Measurements from ENCODE around the gene LRRC1. TPM values are rescaled to one million over a fixed set of nuclear protein-coding genes. Genes with fewer than 3 reads are reported as not detected.

LRRC1 gene
- total and polyA plus RNA-seq, 9 donors: 6.4 to 11.7 (median 8.0) TPM

GRCh38 chr6:53825532-53826321 lies 30.9 kb downstream of the LRRC1 start:
- no peak overlapping the region for H3K27ac ChIP-seq (ENCODE audit: low read length)
- H3K4me1 ChIP-seq (ENCODE audit: control insufficient read depth, insufficient read depth, low read length): peaks cover 6% of the 10 kb centered on the region
- no peaks in the 10 kb centered on the region for H3K36me3 ChIP-seq (ENCODE audit: control insufficient read depth, insufficient read depth, low read length)
- no peak for DNase-seq
- no peaks in the 10 kb centered on the region for H3K9me3 ChIP-seq (replicated peaks; ENCODE audit: control insufficient read depth, low read depth, low read length)
- 94% methylated on average over 4 of the region's 7 CpGs for WGBS (ENCODE audit: insufficient coverage)
- H3K27me3 ChIP-seq (ENCODE audit: control insufficient read depth, insufficient read depth, low read length): no peaks in the 10 kb centered on the region
- H3K4me3 ChIP-seq (ENCODE audit: low read length): no peak overlapping the region

DNA sequence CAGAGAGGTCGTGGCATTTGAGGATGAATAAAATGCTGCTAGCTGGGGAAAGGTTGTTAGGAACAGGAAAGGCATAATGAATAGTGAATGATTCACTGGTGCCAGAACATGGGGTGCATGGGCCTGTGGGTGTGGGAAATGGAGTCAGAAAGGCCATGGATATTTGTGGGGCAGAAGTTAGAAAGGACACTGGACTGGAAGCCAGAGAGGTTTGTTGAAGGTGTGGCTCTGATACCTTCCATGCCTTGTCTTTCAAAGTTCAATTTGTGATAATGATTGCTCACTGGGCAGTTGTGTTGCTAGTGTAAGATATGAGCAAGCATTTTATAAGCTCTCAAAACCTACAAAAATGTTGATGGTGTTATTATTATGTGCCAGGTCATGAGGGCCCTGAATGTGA lies 32.7 kb downstream of the LRRC1 start:
- no peak for DNase-seq
- Histone ChIP-seq H3K4me3 (ENCODE audit: low read length) (no peak overlapping the region), H3K9me3 (replicated peaks; ENCODE audit: control insufficient read depth, low read depth, low read length) (no peaks in the 10 kb centered on the region), H3K27ac (ENCODE audit: low read length) (no peak overlapping the region), H3K4me1 (ENCODE audit: control insufficient read depth, insufficient read depth, low read length) (peaks cover 3% of the 10 kb centered on the region), H3K36me3 (ENCODE audit: control insufficient read depth, insufficient read depth, low read length) (no peaks in the 10 kb centered on the region), H3K27me3 (ENCODE audit: control insufficient read depth, insufficient read depth, low read length) (no peaks in the 10 kb centered on the region)
- WGBS (ENCODE audit: insufficient coverage): 58% methylated on average over 1 of the region's 1 CpG

DNA sequence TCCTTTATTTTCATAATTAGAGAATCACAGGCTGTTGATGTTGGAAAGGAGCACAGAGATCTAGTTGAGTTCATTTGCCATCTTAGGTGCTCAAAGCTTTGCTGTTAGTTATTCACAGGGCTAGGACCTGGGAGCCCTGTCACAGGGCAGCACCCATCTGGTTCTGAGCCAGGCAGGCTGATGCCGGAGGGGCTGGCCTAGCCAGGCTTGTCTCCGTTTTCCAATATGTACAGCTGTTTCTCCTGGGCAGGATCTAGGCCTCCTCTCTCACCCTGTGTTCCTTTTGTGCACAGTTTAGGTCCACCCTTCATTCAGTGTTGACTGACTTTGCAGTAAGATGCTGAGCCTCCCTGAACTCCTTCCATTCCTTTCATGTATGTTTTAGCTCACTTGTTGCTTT lies 33.4 kb downstream of the LRRC1 start:
- no peak for DNase-seq
- Histone ChIP-seq H3K36me3 (ENCODE audit: control insufficient read depth, insufficient read depth, low read length) (no peaks in the 10 kb centered on the region), H3K4me3 (ENCODE audit: low read length) (no peak overlapping the region), H3K27me3 (ENCODE audit: control insufficient read depth, insufficient read depth, low read length) (no peaks in the 10 kb centered on the region), H3K27ac (ENCODE audit: low read length) (no peak overlapping the region), H3K4me1 (ENCODE audit: control insufficient read depth, insufficient read depth, low read length) (no peaks in the 10 kb centered on the region), H3K9me3 (replicated peaks; ENCODE audit: control insufficient read depth, low read depth, low read length) (no peaks in the 10 kb centered on the region)
- 68% methylated on average over 2 of the region's 2 CpGs for WGBS (ENCODE audit: insufficient coverage)

DNA sequence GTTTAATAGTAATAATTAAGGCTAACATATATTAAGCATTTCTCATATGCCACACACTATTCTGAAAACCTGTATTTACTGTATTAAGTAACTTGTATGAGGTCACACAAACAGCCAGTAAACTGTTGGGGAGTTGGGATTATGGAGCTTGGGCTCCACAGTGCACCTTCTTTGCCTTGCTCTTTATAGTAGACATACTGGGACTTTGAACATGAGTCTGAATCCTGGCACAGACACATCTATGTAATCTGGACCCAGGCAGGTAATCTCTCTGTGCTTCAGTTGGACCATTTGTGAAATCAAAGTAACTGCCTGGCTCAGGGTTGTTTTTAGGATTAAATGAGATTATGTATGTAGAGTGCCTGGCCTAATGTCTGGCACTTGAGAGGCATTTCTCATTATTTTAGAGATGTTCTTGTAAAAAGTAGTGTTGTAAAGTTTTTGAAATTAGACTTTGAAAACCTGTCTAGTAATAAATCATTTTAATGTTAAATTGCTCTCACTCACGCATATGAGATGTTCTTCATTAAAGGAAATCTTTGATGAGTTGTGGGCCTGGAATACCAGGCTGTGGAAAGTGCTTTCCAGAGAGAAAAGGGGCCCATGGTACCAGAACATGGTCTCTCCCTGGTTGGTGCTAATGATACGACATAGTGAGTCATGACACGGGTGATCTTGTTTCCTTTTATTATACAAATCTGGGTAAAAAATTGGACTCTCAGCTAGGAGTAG lies 34.3 kb downstream of the LRRC1 start:
- no peaks in the 10 kb centered on the region for H3K9me3 ChIP-seq (replicated peaks; ENCODE audit: control insufficient read depth, low read depth, low read length)
- no CpG with 5 or more reads among the region's 3 CpGs for WGBS (ENCODE audit: insufficient coverage)
- no peaks in the 10 kb centered on the region for H3K36me3 ChIP-seq (ENCODE audit: control insufficient read depth, insufficient read depth, low read length)
- no peaks in the 10 kb centered on the region for H3K27me3 ChIP-seq (ENCODE audit: control insufficient read depth, insufficient read depth, low read length)
- H3K4me3 ChIP-seq (ENCODE audit: low read length): no peak overlapping the region
- DNase-seq: no peak
- H3K27ac ChIP-seq (ENCODE audit: low read length): no peak overlapping the region
- no peaks in the 10 kb centered on the region for H3K4me1 ChIP-seq (ENCODE audit: control insufficient read depth, insufficient read depth, low read length)

DNA sequence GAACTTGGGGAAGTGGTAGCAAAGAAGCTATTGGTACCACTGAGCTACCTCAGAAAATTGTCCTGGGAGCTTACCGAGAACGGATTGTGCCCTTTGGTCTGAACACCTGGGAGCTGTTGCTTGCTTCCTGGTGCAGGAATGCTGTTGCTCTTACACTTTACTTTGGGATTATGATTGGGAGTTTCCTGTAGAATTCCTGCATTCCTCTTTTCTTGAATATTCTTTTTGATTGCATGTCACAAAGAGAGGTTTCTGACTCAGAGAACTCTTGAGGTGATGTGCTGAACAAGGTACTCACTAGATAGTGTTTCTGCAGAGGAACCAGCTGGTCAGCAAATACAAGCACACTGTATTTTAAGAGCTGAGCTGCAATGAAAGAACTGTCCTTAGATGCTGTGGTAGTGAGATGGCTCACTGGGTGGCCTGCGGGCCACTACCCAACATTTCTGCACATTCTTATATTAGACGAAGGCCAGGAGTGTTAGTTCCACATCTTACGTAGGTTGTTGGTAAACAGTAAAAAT lies 35.0 kb downstream of the LRRC1 start:
- WGBS (ENCODE audit: insufficient coverage): 55% methylated on average over 2 of the region's 5 CpGs
- Histone ChIP-seq H3K4me3 (ENCODE audit: low read length) (no peak overlapping the region), H3K4me1 (ENCODE audit: control insufficient read depth, insufficient read depth, low read length) (no peaks in the 10 kb centered on the region), H3K27ac (ENCODE audit: low read length) (peak overlapping the region; percentile 65), H3K36me3 (ENCODE audit: control insufficient read depth, insufficient read depth, low read length) (no peaks in the 10 kb centered on the region), H3K27me3 (ENCODE audit: control insufficient read depth, insufficient read depth, low read length) (no peaks in the 10 kb centered on the region), H3K9me3 (replicated peaks; ENCODE audit: control insufficient read depth, low read depth, low read length) (no peaks in the 10 kb centered on the region)
- peak; percentile 22 for DNase-seq

- no CpG with 5 or more reads among the region's 1 CpG for WGBS (ENCODE audit: insufficient coverage)
- Histone ChIP-seq H3K4me1 (ENCODE audit: control insufficient read depth, insufficient read depth, low read length) (no peaks in the 10 kb centered on the region), H3K36me3 (ENCODE audit: control insufficient read depth, insufficient read depth, low read length) (no peaks in the 10 kb centered on the region), H3K27me3 (ENCODE audit: control insufficient read depth, insufficient read depth, low read length) (no peaks in the 10 kb centered on the region), H3K9me3 (replicated peaks; ENCODE audit: control insufficient read depth, low read depth, low read length) (no peaks in the 10 kb centered on the region), H3K27ac (ENCODE audit: low read length) (peak overlapping the region; percentile 65), H3K4me3 (ENCODE audit: low read length) (no peak overlapping the region)
- DNase-seq: peak; percentile 88
Measured at GRCh38 chr6:53830366-53830765, 35.6 kb downstream of the LRRC1 start.

DNA sequence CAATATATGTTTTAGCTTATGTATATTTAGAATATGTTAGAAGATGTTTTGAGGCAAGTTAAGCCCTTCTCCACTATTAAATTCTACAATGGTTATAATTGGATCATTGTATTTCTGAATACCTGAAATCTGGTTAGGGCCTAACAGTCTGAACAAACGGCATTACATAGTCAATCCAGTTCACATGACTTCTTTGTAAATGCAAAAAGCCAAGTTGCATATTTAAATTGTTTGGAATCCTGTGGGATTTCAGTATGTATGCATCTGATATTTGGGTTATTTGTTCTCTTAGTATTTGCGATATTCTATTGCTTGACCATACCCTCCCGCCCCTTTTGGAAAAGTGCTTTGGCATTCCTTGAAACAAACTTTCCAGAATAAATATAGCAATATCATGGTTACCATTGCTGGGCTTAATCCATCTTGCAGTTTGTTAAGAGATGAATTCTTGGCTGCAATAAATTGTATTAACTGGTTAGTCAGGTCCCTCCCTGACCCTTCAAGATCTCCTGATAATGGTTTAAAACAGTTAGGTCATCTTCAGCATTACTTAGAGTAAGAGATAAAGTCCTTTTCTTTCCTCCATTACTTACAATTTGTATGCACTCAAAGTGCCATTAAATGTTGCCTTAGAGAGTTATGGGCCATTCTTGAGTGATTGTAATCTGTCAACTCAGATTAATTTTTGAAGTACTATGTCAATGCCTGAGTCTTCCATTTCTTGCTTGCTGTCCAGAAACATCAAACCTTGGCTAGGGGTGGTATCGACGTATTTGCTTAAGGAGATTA lies 36.5 kb downstream of the LRRC1 start:
- H3K27me3 ChIP-seq (ENCODE audit: control insufficient read depth, insufficient read depth, low read length): no peaks in the 10 kb centered on the region
- no CpG with 5 or more reads among the region's 5 CpGs for WGBS (ENCODE audit: insufficient coverage)
- no peaks in the 10 kb centered on the region for H3K9me3 ChIP-seq (replicated peaks; ENCODE audit: control insufficient read depth, low read depth, low read length)
- H3K36me3 ChIP-seq (ENCODE audit: control insufficient read depth, insufficient read depth, low read length): no peaks in the 10 kb centered on the region
- DNase-seq: no peak
- no peak overlapping the region for H3K27ac ChIP-seq (ENCODE audit: low read length)
- H3K4me3 ChIP-seq (ENCODE audit: low read length): no peak overlapping the region
- no peaks in the 10 kb centered on the region for H3K4me1 ChIP-seq (ENCODE audit: control insufficient read depth, insufficient read depth, low read length)

DNA sequence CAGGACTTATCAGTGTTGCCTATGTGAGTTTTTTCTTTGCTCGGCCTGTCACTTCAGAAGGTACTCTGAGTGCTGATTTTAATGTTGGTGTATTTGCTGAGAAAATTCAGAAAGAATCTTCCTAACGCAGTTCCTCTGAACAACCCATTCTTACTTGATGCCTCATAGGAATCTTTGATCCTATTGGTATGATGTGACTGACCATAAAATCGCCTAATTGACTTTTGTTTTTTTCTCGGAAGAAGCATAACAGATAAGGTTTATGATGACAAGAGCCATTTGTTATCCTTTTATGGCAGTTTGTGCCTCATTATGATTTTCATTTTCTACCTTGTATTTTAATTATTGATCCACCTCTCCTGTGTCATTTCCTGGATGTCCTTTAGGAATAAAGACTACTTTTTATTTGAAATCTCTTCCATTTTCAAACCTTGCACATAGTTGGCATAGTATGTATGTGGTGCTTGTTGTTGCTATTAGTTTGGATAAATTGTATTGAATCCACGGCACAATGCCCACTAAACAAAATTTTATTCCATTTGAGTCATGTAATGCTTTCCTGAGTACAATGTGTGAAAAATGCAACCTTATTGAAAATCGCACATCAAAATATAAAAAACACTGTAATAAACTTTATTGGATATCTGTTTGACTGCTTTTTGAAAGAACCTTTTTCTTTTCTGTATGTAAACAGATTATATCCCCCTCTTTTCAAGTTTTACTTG lies 37.3 kb downstream of the LRRC1 start:
- no peaks in the 10 kb centered on the region for H3K27me3 ChIP-seq (ENCODE audit: control insufficient read depth, insufficient read depth, low read length)
- no peaks in the 10 kb centered on the region for H3K36me3 ChIP-seq (ENCODE audit: control insufficient read depth, insufficient read depth, low read length)
- DNase-seq: no peak
- no peaks in the 10 kb centered on the region for H3K9me3 ChIP-seq (replicated peaks; ENCODE audit: control insufficient read depth, low read depth, low read length)
- no CpG with 5 or more reads among the region's 6 CpGs for WGBS (ENCODE audit: insufficient coverage)
- H3K4me3 ChIP-seq (ENCODE audit: low read length): no peak overlapping the region
- H3K4me1 ChIP-seq (ENCODE audit: control insufficient read depth, insufficient read depth, low read length): no peaks in the 10 kb centered on the region
- no peak overlapping the region for H3K27ac ChIP-seq (ENCODE audit: low read length)

DNA sequence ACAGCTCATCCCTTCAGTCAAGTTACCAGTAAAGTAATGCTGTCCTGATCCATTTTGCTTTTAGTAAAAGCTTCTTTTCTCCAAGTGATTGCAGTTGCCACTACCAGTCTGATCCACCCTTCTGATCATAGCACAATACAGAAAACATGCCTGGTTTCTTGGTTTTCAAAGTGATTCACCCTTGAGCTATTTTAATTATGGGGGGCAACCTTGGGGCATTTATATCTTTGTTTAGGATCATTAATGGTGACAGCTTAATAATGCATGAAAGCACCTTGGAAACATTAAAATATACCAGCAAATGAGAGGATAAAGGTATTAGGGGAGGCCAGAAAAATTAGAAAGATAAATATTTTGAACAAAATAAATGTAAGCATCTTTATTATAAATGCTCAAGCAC lies 38.4 kb downstream of the LRRC1 start:
- H3K36me3 ChIP-seq (ENCODE audit: control insufficient read depth, insufficient read depth, low read length): no peaks in the 10 kb centered on the region
- DNase-seq: no peak

More for the DNA sequence above, 38.4 kb downstream of the LRRC1 start:
- H3K27me3 ChIP-seq (ENCODE audit: control insufficient read depth, insufficient read depth, low read length): no peaks in the 10 kb centered on the region
- no peak overlapping the region for H3K4me3 ChIP-seq (ENCODE audit: low read length)
- H3K27ac ChIP-seq (ENCODE audit: low read length): no peak overlapping the region
- no peaks in the 10 kb centered on the region for H3K4me1 ChIP-seq (ENCODE audit: control insufficient read depth, insufficient read depth, low read length)
- H3K9me3 ChIP-seq (replicated peaks; ENCODE audit: control insufficient read depth, low read depth, low read length): no peaks in the 10 kb centered on the region

All from muscle of leg (tissue), 11 donors.